SK-N-SH (cell line): Measurements from ENCODE around the gene VDR. TPM values are rescaled to one million over a fixed set of nuclear protein-coding genes. Genes with fewer than 3 reads are reported as not detected.

ENCODE experiments used
- CTCF ChIA-PET: fragments of 300-600, 350-600 bp; formaldehyde crosslinking; extraction: SDS; loops from one replicate; lab custom pipeline; 2021; lab: Yijun Ruan, JAX
- POLR2A ChIA-PET: fragments of 350-600 bp; sonication (Branson Sonifier 250); formaldehyde crosslinking; extraction: SDS; loops from one replicate; lab custom pipeline; 2020; ENCODE audit warnings: antibody characterized with exemption, inconsistent platforms; lab: Yijun Ruan, JAX
- DNase-seq: peaks from one replicate; pipeline ENCODE4 v3.0.0; 2012
- H2AFZ ChIP-seq: fragments of 200-600 bp; sonication (generic); 2 replicates; pipeline ENCODE4 v1.8.1; 2016; ENCODE audit warnings: antibody characterized with exemption, mild to moderate bottlenecking, low read depth
- H3F3A ChIP-seq: fragments of 200-600 bp; sonication (generic); replicated peaks from 2 replicates; pipeline ENCODE3; 2016; ENCODE audit warnings: antibody characterized with exemption, mild to moderate bottlenecking; ENCODE audit not compliant: insufficient read depth
- H3K27ac ChIP-seq, 2 experiments: fragments of 200-500 bp in 1 of 2; fragments of 200-600 bp in 1 of 2; sonication (Bioruptor generic) in 1 of 2; sonication (generic), shearing (Covaris generic) in 1 of 2; 2 replicates each; pipeline versions ENCODE4 v1.5.1 to v1.6.1; 2014 to 2016; ENCODE audit warnings: low read depth in 2 of 2, inconsistent platforms in 1 of 2, low read length in 1 of 2, mild to moderate bottlenecking in 1 of 2, mixed read lengths in 1 of 2
- H3K27me3 ChIP-seq: fragments of 200-600 bp; sonication (generic), shearing (Covaris generic); 2 replicates; pipeline ENCODE4 v1.6.1; 2016; ENCODE audit warnings: mixed run types; ENCODE audit not compliant: insufficient read depth
- H3K36me3 ChIP-seq, 2 experiments: fragments of 200-500 bp in 1 of 2; fragments of 200-600 bp in 1 of 2; sonication (Bioruptor generic) in 1 of 2; sonication (generic) in 1 of 2; replicated peaks in 1 of 2; 2 replicates each; pipeline versions ENCODE3 to v1.5.1; 2014 to 2016; ENCODE audit warnings: low read length in 1 of 2, mild to moderate bottlenecking in 1 of 2; ENCODE audit not compliant: insufficient read depth in 2 of 2, control insufficient read depth in 1 of 2
- H3K4me1 ChIP-seq, 2 experiments: fragments of 200-500 bp in 1 of 2; fragments of 200-600 bp in 1 of 2; sonication (Bioruptor generic) in 1 of 2; sonication (generic), shearing (Covaris generic) in 1 of 2; 2 replicates each; pipeline versions ENCODE4 v1.5.1 to v1.6.1; 2014 to 2016; ENCODE audit warnings: low read depth in 1 of 2, low read length in 1 of 2, mixed run types in 1 of 2; ENCODE audit not compliant: insufficient read depth in 2 of 2, control insufficient read depth in 1 of 2
- H3K4me2 ChIP-seq: fragments of 200-600 bp; sonication (generic), shearing (Covaris generic); 2 replicates; pipeline ENCODE4 v1.6.1; 2017; ENCODE audit warnings: mixed run types
- H3K4me3 ChIP-seq, 2 experiments: fragments of 200-500 bp in 1 of 2; fragments of 200-600 bp in 1 of 2; sonication (Bioruptor generic) in 1 of 2; sonication (generic), shearing (Covaris generic) in 1 of 2; 2 replicates each; pipeline versions ENCODE4 v1.5.1 to v1.8.1; 2014 to 2016; ENCODE audit warnings: low read depth in 2 of 2, inconsistent platforms in 1 of 2, low read length in 1 of 2, mild to moderate bottlenecking in 1 of 2, mixed read lengths in 1 of 2, moderate library complexity in 1 of 2
- H3K79me2 ChIP-seq: fragments of 200-600 bp; sonication (generic); 2 replicates; pipeline ENCODE4 v1.8.1; 2017; ENCODE audit warnings: mild to moderate bottlenecking; ENCODE audit not compliant: insufficient read depth
- H3K9ac ChIP-seq: fragments of 200-600 bp; sonication (generic); 2 replicates; pipeline ENCODE4 v1.6.1; 2017; ENCODE audit warnings: mixed run types
- H3K9me2 ChIP-seq: fragments of 200-600 bp; sonication (generic); 2 replicates; pipeline ENCODE4 v1.6.1; 2017; ENCODE audit warnings: mixed run types
- H3K9me3 ChIP-seq: fragments of 200-600 bp; sonication (generic); 2 replicates; pipeline ENCODE4 v1.6.1; 2017; ENCODE audit warnings: mixed run types, mild to moderate bottlenecking, moderate library complexity
- H4K20me1 ChIP-seq: fragments of 200-600 bp; sonication (generic); 2 replicates; pipeline ENCODE4 v1.6.1; 2017; ENCODE audit warnings: mild to moderate bottlenecking, mixed run types; ENCODE audit not compliant: insufficient read depth
- CTCF ChIP-seq: fragments of 200-600 bp; sonication (generic); IDR thresholded peaks from 2 replicates; pipeline ENCODE4 v1.6.1; 2017; ENCODE audit warnings: antibody characterized with exemption, mild to moderate bottlenecking, moderate library complexity
- EP300 ChIP-seq, 2 experiments: IDR thresholded peaks; 2 replicates each; pipeline versions ENCODE4 v1.4.0 to v1.6.1; 2012; ENCODE audit warnings: borderline replicate concordance in 1 of 2, low read depth in 1 of 2, low read length in 1 of 2
- FOSL2 ChIP-seq: IDR thresholded peaks from 2 replicates; pipeline ENCODE4 v1.4.0; 2012; ENCODE audit warnings: low read depth, mild to moderate bottlenecking, moderate library complexity, borderline replicate concordance
- FOXM1 ChIP-seq: IDR thresholded peaks from 2 replicates; pipeline ENCODE4 v1.4.0; 2012; ENCODE audit warnings: low read depth, mild to moderate bottlenecking
- GABPA ChIP-seq: IDR thresholded peaks from 2 replicates; pipeline ENCODE4 v1.4.0; 2012; ENCODE audit warnings: low read depth, mild to moderate bottlenecking
- JUND ChIP-seq: IDR thresholded peaks from 2 replicates; pipeline ENCODE4 v1.4.0; 2012
- MEF2A ChIP-seq: IDR thresholded peaks from 2 replicates; pipeline ENCODE4 v1.4.0; 2012; ENCODE audit warnings: low read depth, borderline replicate concordance
- NRF1 ChIP-seq: IDR thresholded peaks from 2 replicates; pipeline ENCODE4 v1.6.1; 2012; ENCODE audit warnings: low read depth, mild to moderate bottlenecking, low read length
- POLR2AphosphoS5 ChIP-seq: IDR thresholded peaks from 2 replicates; pipeline ENCODE4 v1.6.1; 2012; ENCODE audit warnings: low read depth, low read length
- RCOR1 ChIP-seq: fragments of 150-350 bp; IDR thresholded peaks from 2 replicates; pipeline ENCODE4 v1.6.1; 2017; ENCODE audit warnings: antibody characterized with exemption, low read length
- RFX5 ChIP-seq: IDR thresholded peaks from 2 replicates; pipeline ENCODE4 v1.6.1; 2012; ENCODE audit warnings: mild to moderate bottlenecking, improper control_type of control experiment, low read length
- RXRA ChIP-seq: IDR thresholded peaks from 2 replicates; pipeline ENCODE4 v1.4.0; 2012; ENCODE audit warnings: low read depth, mild to moderate bottlenecking, borderline replicate concordance
- SIN3A ChIP-seq: IDR thresholded peaks from 2 replicates; pipeline ENCODE4 v1.6.1; 2012; ENCODE audit warnings: low read depth, mild to moderate bottlenecking, low read length, moderate library complexity, borderline replicate concordance
- TAF1 ChIP-seq: IDR thresholded peaks from 2 replicates; pipeline ENCODE4 v1.6.1; 2012; ENCODE audit warnings: low read depth, mild to moderate bottlenecking, low read length, moderate library complexity, borderline replicate concordance
- TCF12 ChIP-seq: IDR thresholded peaks from 2 replicates; pipeline ENCODE4 v1.4.0; 2012
- USF1 ChIP-seq: IDR thresholded peaks from 2 replicates; pipeline ENCODE4 v1.4.0; 2012; ENCODE audit warnings: low read depth, borderline replicate concordance
- YY1 ChIP-seq: IDR thresholded peaks from 2 replicates; pipeline ENCODE4 v1.4.0; 2012; ENCODE audit warnings: low read depth, mild to moderate bottlenecking
- WGBS: methylation state at CpG from one replicate; pipeline ENCODE4 v1.1.6; 2017; ENCODE audit warnings: low lambda C conversion rate; 5-methylcytosine and 5-hydroxymethylcytosine counted together
- polyA plus RNA-seq, 3 experiments: library from polyadenylated mRNA; depleted of rRNA; stranded (reverse); fragments of >200 nt; gene quantifications; 2 replicates each; pipeline ENCODE4 v1.2.3, GENCODE V29; 2012
- TF ChIP-seq, protein P1 (sequence below): fragments of 150-350 bp; IDR thresholded peaks from 2 replicates; pipeline ENCODE4 v1.6.1; 2017; ENCODE audit warnings: antibody characterized with exemption, low read length, low read depth, borderline replicate concordance
- TF ChIP-seq, protein P2 (sequence below): IDR thresholded peaks from 2 replicates; pipeline ENCODE4 v1.4.0; 2012; ENCODE audit warnings: low read depth
- TF ChIP-seq, protein P3 (sequence below): IDR thresholded peaks from 2 replicates; pipeline ENCODE4; 2012

Gene VDR
- polyA plus RNA-seq, 1 of the 3 experiments (the other 2 are of a cell fraction) = 0.33 TPM

DNA sequence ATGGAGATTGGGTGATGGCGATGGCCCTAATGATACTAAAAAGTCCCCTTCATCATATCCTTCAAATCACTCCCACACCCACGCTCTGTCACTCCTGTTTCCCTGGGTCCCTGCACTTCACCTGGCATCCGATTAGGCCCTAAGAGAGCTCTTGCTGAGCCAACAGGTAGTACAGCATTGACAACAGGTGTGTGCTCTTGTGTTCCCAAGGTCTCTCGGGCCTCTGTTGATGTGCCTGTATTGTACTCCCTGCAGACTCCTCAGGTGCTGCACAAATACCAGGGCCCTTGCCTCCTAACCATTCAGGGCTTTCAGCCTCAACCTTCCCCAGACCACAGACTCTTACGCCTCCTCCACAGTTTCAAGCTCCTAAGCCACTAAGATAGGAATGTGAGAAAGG is 25.8 kb upstream of the VDR start:
- H3K36me3 ChIP-seq = no peaks in the 10 kb centered on the region
- H3K9me2 ChIP-seq = no peaks in the 10 kb centered on the region
- H3F3A ChIP-seq = no peaks in the 10 kb centered on the region
- ChIA-PET POLR2A (no interaction called here), CTCF (no interaction called here)
- no peaks in the 10 kb centered on the region for H4K20me1 ChIP-seq
- no peaks in the 10 kb centered on the region for H3K9me3 ChIP-seq
- DNase-seq = no peak
- 31% methylated on average over 5 of the region's 5 CpGs for WGBS
- H3K9ac ChIP-seq = no peak overlapping the region
- H3K79me2 ChIP-seq = no peaks in the 10 kb centered on the region
- H3K4me2 ChIP-seq = no peak overlapping the region
- H3K27ac ChIP-seq = no peak overlapping the region
- no peak overlapping the region for H3K4me3 ChIP-seq
- H3K27me3 ChIP-seq = no peaks in the 10 kb centered on the region; the same call in 1 of the 2 replicates
- TF ChIP-seq MEF2A (no peak), SIN3A (no peak), NRF1 (no peak), TCF12 (no peak), RXRA (no peak)
- TF ChIP-seq, protein P1, sequence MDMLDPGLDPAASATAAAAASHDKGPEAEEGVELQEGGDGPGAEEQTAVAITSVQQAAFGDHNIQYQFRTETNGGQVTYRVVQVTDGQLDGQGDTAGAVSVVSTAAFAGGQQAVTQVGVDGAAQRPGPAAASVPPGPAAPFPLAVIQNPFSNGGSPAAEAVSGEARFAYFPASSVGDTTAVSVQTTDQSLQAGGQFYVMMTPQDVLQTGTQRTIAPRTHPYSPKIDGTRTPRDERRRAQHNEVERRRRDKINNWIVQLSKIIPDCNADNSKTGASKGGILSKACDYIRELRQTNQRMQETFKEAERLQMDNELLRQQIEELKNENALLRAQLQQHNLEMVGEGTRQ = no peak
- no peak overlapping the region for H2AFZ ChIP-seq
- H3K4me1 ChIP-seq = peaks cover 0 to 12% of the 10 kb centered on the region in 2 experiments; a peak in 2 of 4 replicates

DNA sequence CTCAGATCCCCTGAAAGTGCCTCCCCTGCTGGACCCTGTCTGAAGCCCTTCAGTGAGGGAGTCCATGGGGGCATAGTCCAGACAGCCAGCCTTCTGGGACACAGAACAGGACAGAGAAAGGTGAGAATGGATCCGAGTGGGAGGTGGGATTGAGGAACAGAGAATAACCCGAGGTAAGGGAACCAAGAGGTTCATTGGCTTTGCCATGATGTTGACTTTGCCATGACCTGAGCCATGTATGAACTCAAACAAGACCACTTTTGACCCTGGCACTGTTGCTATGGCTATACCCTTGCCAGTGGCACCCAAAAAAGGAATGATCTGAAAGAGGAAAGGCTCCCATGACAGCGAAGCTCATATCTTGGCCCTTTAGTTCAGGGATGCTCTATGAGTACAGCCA is 22.6 kb upstream of the VDR start:
- ChIA-PET CTCF (interaction anchor here (0.8 to 2.8 kb wide), 4 partner anchors 15 to 34 kb away, joined by 3 to 14 read pairs (median 4); partner anchors contain the start of gene VDR), POLR2A (no interaction called here)
- Histone ChIP-seq H3F3A (no peaks in the 10 kb centered on the region), H2AFZ (no peak overlapping the region), H3K36me3 (no peaks in the 10 kb centered on the region), H3K9me3 (no peaks in the 10 kb centered on the region), H3K9ac (no peak overlapping the region), H3K4me1 (no peaks in the 10 kb centered on the region), H3K27ac (no peak overlapping the region), H3K4me3 (no peak overlapping the region), H4K20me1 (no peaks in the 10 kb centered on the region), H3K27me3 (peaks cover 6% of the 10 kb centered on the region; the same call in 1 of the 2 replicates), H3K4me2 (no peak overlapping the region), H3K79me2 (no peaks in the 10 kb centered on the region), H3K9me2 (no peaks in the 10 kb centered on the region)
- DNase-seq = no peak
- WGBS = 12% methylated on average over 3 of the region's 3 CpGs
- TF ChIP-seq, protein P2, sequence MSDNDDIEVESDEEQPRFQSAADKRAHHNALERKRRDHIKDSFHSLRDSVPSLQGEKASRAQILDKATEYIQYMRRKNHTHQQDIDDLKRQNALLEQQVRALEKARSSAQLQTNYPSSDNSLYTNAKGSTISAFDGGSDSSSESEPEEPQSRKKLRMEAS = no peak
- TF ChIP-seq RXRA = no peak
- TF ChIP-seq YY1 = no peak
- no peak for TF ChIP-seq EP300 (IDR thresholded peaks at IDR 0.05; ENCODE audit: borderline replicate concordance in 1 of 2, low read depth in 1 of 2, low read length in 1 of 2)
- TF ChIP-seq, protein P3, sequence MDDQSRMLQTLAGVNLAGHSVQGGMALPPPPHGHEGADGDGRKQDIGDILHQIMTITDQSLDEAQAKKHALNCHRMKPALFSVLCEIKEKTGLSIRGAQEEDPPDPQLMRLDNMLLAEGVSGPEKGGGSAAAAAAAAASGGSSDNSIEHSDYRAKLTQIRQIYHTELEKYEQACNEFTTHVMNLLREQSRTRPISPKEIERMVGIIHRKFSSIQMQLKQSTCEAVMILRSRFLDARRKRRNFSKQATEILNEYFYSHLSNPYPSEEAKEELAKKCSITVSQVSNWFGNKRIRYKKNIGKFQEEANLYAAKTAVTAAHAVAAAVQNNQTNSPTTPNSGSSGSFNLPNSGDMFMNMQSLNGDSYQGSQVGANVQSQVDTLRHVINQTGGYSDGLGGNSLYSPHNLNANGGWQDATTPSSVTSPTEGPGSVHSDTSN = no peak
- no peak for TF ChIP-seq CTCF
- TF ChIP-seq POLR2AphosphoS5 = no peak
- no peak for TF ChIP-seq FOXM1
- no peak for TF ChIP-seq RCOR1
- TF ChIP-seq TAF1 = no peak
- no peak for TF ChIP-seq USF1
- TF ChIP-seq JUND = no peak
- no peak for TF ChIP-seq TCF12
- TF ChIP-seq FOSL2 = no peak
- TF ChIP-seq GABPA = no peak
- TF ChIP-seq RFX5 = no peak
